ENCODE data around the gene VPS13D.
"Not testable (repeated sequence)": the region's sequence is repeated elsewhere in the genome, so short reads cannot be mapped to it uniquely, and the experiment has no call there.

The VPS13D gene

DNA sequence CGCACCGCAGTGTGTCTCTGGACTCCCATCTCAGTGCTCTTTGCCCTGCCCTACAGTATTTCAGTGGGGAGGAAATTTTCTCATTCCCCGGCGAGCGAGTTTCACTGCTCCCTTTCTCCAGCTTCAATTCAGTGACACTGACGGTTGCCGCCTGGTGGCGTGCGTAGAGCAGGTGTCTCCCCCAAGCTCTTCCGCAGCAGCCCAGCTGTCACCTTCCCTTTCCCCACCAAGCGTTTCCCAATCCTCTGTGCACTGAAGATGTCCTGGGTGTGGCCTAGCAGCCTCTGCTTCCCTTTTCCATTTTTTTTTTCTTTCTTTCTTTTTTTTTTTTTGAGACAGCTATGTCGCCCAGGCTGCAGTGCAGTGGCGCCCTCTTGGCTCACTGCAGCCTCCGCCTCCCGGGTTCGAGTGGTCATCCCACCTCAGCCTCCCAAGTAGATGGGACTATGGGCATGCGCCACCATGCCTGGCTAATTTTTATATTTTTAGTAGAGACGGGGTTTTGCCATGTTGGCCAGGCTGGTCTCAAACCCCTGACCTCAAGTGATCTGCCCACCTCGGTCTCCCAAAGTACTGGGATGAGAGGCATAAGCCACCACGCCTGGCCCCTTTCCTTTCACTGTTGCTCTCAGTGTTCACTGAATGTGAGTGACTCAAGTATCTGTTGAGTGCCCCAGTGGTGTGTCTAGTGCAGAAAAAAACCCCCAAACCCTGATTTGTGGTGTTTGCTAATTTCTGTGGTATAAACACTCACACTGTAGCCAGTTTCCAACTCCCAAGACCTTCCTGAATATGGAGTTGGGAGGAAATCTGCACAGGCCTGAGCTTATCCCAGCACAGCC, 33.0 kb upstream of the VPS13D start:
- no peak for DNase-seq

DNA sequence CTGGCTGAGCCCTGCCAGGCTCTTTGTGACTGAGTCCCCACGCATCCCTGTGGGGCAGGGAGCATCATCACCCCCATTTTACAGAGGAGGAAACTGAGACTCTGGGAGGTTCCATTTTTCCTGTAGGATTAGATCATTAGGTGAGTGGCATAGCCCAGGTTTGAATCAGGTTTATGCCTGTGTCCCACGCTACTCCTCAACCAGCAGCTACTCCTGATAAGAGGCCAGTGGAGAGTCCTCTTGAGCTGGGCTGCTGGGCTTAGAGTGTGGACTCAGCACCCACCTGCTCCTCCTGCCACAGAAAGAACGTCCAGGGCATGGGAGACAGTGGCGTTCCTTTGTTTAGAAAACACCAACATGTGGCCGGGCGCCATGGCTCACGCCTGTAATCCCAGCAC, 32.3 kb upstream of the VPS13D start:
- no peak for DNase-seq

DNA sequence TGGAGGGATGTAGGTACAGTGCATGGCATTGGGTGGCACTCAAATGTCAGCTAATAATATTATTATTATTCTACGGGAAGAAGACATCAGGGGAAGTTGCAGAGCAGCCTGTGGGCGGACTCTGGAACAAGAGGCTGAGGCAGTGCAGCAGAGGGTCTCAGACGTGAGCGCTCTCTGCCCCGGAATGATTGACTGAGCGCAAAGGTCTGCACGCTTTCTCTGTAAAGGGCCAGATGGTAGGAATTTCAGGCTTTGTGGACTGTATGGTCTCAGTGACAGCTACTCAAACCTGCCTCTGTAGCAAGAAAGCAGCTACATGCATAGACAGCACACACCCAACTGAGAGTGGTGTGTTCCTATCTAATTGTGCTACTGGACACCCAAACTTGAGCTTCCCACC, 29.6 kb upstream of the VPS13D start:
- no peak for DNase-seq

DNA sequence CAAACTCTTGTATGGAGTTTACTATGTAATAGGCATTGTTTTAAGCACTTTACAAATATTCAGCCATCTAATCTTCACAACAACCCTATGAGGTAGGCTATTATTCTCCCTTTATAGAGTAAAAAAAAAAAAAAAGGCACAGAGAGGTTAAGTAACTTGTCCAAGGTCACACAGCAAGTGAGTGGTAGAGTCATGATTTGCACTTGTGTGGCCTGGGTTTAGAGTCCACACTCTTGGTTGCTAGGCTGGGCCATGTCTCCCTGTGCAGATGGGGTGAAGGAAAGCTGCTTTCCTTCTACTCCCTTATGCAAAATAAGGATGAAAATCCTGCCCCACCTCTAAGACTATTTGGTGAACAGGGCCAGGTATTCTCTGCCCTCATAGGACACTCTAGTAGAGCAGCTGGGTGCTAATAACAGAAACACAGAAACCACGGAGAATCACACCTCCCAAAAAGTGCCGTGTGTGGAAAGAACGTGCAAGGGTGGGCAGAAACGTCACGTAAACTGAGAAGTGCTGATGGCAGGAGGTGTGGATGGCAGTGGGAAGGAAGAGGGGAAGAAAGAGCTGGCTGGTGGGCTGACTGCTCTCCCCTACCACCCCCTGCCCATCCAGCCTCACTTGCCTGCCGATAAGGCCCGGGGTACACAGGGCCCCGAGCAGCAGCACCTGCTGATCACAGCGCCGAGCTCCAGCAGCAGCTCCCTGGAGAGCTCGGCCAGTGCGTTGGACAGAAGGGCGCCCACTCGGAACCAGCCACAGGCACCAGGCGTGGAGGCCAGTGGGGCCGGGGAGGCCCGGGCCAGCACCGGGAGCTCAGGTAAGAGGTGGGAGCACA, 28.3 kb upstream of the VPS13D start:
- DNase-seq = no peak

DNA sequence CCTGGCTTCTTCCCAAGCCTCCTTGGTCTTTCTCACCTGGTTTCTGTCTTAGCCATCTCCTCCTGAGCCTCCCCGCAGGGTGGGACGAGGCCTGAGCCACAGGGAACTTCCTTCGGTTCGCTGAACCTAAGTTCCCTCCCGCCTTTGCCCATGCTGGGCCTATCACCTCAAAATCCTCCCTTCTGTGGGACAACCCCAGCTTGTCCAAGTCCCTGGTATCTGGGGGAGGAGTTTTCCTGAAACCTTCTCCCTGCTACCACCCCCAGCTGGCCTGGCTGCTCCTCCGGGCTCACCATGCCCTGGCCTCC, 27.7 kb upstream of the VPS13D start:
- no peak for DNase-seq

DNA sequence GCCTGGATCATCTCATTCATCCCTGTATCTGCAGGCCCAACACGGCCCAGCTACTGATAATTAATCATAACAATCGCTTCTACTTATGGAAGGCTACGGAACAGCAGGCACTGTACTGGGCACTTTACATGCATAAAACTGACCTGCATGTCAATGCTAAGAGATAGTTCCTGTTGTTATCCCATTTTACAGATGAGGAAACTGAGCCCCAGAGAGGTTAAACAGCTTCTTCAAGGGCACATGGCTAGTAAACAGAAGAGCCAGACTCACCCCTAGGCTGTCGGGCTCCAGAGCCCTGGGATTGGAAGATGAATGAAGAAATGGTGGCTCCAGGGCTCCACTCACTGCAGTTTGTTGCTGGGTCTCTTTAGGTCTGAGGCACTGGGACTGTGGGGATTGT, 27.3 kb upstream of the VPS13D start:
- DNase-seq = no peak

DNA sequence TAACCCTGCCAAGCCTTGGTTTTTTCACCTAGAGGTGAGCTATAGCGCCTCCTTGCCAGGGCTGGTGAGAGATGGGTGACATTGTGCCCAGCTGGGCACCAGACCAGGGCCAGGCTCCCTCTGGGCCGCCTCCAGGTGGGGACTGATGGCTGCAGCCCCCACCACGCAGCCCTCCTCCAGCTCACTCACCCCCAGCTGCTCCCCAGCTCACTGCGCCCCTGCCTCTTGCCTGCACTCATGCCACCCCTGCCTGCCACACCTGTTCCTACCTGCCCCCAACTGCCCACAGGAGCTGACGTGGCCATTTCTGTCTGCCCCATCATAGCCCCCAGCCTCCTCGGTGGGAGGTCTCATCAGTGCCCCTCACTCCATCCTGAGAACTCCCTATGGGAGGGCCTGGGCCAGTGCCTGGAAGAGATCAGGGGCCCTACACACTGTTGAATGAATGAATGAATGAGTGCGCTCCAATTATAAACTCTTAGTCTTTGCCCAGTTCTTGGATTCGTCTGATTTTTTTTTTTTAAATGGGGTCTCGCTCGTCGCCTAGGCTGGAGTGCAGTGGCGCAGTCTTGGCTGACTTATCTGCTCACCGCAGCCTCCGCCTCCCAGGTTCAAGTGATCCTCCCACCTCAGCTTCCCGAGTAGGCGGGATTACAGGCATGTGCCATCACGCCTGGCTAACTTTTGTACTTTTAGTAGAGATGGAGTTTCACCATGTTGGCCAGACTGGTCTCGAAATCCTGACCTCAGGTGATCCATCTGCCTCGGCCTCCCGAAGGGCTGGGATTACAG, 26.4 kb upstream of the VPS13D start:
- no peak for DNase-seq

DNA sequence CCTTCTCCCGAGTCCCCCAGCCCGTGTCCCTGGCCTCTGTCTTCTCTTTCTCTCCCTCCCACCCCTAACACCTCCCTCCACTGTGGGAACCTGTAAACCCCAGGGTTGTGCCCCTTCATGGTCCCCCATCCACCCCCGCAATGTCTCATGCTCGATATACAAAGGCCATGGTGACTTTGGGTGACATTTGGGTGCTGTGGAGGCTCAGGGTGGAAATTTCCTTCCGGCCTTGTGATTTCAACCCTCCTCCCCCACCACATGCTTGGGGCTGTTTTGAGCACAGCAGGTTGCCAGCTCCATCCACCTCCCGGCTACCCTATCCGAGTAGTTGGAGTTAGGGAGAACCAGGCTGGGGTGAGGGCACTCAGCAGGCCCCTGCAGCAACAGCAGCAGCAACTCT, 25.7 kb upstream of the VPS13D start:
- DNase-seq = peak; percentile 61

DNA sequence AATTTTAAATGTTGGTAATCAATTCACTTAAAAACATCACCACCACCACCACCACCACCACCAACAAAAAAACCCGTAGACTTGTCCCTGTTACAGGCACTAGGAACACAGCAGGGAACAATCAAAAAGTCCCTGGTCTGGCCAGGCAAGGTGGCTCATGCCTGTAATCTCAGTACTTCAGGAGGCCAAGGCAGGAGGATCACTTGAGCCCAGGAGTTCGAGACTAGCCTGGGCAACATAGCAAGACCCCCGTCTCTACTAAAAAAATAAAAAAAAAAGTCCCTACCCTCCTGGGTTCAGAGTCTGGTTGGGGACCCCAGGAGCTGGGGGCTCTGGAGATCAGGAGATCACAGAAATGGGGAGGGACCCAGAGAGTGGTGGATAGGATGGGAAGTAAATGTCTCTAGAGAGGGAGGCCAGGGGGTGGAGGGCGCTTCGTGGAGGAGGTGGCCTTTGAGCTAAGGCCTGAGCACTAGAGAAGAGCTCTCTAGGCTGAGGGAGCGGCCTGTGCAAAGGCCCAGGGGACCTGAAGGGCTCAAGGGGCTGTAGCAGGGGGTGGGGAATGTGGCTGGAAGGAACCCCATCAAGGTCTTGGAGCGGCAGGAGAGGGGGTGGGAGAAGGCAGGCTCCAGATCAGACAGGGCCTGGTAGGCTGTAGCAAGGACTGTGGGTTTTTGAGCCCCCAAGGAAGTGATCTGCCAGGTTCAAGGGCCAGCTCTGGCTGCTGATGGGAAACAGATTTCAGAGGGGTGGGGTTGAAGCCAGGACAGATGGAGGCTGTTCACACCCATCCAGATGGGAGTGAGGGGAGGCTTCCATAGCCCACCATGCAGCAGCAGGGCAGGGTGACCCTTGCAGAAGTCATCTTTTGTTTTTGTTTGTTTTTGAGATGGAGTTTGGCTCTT, 24.8 kb upstream of the VPS13D start:
- no peak for DNase-seq

DNA sequence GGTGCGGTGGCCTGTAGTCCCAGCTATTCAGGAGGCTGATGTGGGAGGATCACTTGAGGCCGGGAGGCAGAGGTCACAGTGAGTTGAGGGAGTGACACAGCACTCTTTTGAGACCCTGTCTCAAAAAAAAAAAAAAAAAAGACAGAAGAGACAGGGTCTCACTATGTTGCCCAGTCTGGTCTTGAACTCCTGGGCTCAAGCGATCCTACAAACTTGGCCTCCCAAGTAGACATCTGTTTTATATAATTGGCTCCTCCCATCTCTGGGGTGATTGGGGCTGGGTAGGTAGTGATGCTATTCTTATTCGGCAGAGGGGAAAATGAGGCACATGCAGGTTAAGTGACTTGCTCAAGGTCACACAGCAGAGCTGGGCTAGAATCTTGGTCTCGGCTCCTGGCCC, 23.6 kb upstream of the VPS13D start:
- no peak for DNase-seq

DNA sequence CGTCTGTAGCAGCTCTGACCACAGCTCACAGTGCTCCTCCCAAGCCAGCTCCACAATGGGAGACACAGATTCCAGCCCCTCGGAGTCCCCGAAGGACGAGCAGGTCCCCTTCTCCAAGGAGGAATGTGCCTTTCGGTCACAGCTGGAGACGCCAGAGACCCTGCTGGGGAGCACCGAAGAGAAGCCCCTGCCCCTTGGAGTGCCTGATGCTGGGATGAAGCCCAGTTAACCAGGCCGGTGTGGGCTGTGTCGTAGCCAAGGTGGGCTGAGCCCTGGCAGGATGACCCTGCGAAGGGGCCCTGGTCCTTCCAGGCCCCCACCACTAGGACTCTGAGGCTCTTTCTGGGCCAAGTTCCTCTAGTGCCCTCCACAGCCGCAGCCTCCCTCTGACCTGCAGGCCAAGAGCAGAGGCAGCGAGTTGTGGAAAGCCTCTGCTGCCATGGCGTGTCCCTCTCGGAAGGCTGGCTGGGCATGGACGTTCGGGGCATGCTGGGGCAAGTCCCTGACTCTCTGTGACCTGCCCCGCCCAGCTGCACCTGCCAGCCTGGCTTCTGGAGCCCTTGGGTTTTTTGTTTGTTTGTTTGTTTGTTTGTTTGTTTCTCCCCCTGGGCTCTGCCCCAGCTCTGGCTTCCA, 22.9 kb upstream of the VPS13D start:
- no peak for DNase-seq

DNA sequence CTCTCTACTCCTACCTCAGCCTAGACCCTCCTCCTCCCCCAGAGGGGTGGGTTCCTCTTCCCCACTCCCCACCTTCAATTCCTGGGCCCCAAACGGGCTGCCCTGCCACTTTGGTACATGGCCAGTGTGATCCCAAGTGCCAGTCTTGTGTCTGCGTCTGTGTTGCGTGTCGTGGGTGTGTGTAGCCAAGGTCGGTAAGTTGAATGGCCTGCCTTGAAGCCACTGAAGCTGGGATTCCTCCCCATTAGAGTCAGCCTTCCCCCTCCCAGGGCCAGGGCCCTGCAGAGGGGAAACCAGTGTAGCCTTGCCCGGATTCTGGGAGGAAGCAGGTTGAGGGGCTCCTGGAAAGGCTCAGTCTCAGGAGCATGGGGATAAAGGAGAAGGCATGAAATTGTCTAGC, 21.6 kb upstream of the VPS13D start:
- DNase-seq = no peak

DNA sequence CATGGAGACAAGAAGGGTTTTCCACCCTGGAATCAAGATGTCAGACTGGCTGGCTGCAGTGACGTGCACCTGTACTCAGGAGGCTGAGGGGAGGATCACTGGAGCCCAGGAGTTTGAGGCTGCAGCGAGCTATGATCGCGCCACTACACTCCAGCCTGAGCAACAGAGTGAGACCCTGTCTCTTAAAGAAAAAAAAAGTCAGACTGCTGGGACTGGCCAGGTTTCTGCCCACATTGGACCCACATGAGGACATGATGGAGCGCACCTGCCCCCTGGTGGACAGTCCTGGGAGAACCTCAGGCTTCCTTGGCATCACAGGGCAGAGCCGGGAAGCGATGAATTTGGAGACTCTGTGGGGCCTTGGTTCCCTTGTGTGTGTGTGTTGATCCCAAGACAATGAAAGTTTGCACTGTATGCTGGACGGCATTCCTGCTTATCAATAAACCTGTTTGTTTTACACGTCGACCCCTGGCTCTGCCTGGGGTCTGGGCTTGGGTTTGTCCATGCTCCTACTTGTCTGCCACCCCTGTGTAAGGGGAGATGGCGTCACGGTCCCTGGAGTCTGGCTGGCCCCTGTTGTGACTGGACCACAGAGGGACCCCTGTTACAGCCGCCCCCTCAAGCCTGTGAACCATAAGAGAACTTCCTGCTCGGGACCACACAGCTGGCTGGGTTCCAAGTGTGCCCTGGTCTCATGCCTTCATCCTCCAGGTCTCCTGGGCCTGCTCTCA, 20.9 kb upstream of the VPS13D start:
- peak; percentile 93 for DNase-seq

DNA sequence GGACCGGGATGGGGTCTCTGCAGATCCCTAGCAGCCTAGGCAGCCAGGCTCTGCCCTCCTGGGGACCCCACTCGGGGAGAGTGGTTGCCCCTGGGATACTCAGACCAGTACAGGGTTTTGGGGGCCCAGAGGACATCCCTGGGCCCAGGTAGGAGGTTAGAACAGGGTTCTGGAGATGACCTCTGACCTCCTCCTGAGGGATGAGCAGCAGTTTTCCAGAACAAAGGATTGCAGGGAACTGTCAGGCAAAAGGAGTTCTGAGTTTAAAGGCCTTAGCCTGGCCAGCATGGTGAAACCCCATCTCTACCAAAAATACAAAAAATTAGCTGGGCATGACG, 20.4 kb upstream of the VPS13D start:
- DNase-seq = no peak

DNA sequence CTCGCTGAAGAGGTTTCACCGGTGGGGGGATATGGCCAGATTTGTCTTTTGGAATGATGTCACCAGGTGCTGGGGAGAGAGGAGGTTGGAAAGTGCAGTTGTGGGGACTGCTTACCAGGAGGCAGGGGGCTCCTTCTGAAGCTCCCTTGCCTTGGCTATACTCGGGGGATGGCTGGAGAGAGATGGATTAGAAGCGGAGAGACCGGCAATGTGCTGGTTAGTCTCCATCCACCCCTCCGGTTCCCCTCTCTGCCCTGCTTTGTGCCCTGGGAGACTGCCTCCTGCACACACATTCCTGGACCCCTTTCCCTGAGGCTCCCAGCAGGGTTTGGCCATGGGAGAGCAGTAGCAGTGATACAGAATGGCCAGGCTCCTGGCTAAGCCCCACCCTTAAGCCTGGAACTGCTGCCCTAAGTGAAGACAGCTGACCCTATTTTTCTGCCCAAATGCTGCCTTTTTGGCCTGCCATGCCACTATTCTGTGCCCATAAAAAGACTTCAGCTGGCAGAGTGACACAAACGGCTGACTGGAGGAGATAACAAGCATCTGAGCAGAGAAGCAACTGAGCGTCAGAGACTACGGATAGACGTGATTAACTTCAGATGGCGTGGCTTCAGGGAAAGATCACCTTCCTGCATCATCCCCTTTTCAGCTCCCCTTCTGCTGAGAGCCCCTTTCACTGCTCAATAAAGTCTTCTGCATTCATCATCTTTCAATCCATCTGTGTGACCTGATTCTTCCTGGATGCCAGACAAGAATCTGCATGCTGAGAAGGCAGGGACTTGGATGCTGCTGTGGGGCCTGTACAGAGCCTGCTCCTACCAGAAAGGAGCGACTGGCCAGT, 14.5 kb upstream of the VPS13D start:
- DNase-seq = no peak

DNA sequence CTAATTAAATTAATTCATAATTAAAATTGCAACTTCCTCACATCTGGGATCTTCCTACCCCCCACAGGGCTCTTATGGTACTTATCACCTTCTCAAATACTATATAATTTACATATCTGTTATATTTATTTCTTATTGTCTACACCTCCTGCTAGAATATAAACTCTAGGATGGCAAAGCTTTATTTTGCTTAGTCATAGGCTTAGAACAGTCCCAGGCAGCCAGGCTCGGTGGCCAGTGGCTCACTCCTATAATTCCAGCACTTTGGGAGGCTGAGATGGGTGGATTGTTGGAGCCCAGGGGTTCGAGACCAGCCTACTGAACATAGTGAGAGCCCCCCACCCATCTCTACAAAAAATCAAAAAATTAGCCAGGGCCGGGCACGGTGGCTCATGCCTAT, 10.0 kb upstream of the VPS13D start:
- DNase-seq = no peak

DNA sequence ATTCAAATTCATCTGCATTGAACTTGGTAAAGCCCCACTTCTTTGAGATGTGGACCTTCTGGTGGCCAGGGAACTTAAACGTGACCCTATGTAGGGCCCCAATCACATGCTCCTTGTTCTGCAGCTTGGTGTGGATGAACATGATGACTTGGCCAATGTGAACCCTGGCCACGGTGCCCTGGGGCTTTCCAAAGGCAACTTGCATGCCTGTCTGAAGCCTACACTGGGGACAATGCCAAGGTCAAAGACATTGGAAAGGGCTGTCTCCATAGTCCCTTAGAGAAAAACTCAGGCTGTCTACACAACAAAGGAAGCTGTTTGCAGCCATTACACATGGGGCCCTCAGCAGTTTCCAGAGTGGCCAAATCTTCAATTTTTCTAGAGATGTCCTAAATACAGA, 8.9 kb upstream of the VPS13D start:
- no peak for DNase-seq

DNA sequence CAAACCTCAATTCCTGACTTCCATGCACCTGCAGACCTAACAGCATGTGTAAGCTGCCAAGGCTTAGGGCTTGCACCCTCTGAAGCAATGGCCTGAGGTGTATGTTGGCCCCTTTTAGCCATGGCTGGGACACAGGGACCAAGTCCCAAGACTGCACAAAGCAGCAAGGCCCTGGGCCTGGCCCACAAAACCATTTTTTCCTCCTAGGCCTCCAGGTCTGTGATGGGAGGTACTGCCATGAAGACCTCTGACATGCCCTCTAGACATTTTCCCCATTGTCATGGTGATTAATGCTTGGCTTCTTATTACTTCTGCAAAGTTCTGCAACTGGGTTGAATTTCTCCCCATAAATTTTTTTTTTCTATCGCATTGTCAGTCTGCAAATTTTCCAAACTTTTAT, 7.1 kb upstream of the VPS13D start:
- DNase-seq = not testable (repeated sequence)

DNA sequence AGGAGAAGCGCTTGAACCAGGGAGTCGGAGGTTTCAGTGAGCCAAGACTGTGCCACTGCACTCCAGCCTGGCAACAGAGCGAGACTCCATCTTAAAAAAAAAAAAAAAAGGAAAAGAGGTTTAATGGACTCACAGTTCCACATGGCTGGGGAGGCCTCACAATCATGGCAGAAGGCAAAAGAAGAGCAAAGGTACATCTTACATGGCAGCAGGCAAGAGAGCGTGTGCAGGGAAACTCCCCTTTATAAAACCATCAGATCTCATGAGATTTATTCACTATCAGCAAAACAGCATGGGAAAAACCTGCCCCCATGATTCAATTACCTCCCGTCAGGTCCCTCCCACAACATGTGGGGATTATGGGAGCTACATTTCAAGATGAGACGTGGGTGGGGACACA, 5.7 kb upstream of the VPS13D start:
- DNase-seq = not testable (repeated sequence)

DNA sequence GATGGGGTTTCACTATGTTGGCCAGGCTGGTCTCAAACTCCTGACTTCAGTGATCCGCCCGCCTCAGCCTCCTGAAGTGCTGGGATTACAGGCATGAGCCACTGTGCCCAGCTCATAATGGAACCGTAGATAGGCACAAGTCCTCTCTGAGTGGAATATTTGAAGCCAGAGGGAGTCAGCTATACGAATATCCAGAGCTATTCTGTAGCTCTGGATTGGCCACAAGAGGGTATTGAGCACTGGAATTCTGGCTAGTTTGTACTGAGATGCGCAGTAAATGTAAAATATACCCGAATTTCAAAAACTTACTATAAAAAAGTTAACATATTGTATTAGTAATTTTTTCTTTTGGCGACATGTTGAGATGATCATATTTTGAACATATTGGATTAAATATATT, 851 bp upstream of the VPS13D start:
- no peak for DNase-seq
